Measurements from ENCODE around the gene CDH4. TPM values are rescaled to one million over a fixed set of nuclear protein-coding genes. Genes with fewer than 3 reads are reported as not detected.

Gene CDH4
- polyA plus RNA-seq, 1 experiment: 1.5 TPM

DNA sequence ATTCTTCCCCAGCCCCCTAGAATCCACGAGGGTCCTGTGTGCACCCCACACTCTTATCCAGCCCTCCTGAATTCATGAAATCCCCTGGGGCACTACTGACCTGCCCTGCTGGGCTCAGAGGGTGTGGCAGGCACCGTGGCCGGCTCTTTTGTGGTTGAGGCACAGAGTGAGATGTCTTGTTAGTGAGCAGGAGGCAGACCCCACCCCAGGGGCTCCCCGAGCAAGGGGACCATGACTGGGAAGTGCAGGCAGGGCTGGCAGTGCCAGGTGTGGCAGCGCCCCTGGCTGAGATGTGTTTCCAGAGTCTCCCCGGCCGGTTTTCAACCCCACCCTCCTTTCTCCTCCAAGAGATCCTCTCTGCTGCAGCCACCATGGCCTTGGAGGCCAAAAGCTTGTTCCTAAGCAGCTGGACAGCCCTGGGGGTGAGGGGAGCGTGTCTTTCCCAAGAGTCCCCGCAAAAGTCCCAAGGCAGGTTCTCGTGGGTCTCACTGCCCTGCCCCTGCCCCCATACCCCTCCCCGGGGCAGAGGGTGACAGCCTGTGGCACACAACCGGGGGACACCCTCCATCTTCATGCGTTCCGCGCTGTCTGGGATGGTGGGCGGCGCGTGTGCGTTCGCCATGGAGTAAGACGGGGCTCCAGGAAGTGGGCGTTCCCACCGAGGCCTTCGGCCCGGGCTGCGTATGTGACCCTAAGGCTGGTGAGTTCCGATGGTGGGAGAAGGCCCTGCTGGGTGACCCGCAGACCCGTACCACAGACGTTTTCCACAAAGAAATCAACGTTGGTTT is 604.8 kb downstream of the CDH4 start:
- POLR2A ChIA-PET: no interaction called here
- no peak overlapping the region for H3K4me3 ChIP-seq (ENCODE audit: low read depth, low read length)
- CTCF ChIA-PET: no interaction called here
- no peaks in the 10 kb centered on the region for H3K36me3 ChIP-seq (ENCODE audit: control insufficient read depth, insufficient read depth, low read length)
- no peak for DNase-seq (ENCODE audit: low read depth)
- TF ChIP-seq, protein P1, sequence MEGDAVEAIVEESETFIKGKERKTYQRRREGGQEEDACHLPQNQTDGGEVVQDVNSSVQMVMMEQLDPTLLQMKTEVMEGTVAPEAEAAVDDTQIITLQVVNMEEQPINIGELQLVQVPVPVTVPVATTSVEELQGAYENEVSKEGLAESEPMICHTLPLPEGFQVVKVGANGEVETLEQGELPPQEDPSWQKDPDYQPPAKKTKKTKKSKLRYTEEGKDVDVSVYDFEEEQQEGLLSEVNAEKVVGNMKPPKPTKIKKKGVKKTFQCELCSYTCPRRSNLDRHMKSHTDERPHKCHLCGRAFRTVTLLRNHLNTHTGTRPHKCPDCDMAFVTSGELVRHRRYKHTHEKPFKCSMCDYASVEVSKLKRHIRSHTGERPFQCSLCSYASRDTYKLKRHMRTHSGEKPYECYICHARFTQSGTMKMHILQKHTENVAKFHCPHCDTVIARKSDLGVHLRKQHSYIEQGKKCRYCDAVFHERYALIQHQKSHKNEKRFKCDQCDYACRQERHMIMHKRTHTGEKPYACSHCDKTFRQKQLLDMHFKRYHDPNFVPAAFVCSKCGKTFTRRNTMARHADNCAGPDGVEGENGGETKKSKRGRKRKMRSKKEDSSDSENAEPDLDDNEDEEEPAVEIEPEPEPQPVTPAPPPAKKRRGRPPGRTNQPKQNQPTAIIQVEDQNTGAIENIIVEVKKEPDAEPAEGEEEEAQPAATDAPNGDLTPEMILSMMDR (IDR thresholded peaks at IDR 0.05; ENCODE audit: insufficient read depth, low read depth, low read length): no peak
- no peaks in the 10 kb centered on the region for H3K27me3 ChIP-seq (ENCODE audit: control insufficient read depth, insufficient read depth, low read length)

DNA sequence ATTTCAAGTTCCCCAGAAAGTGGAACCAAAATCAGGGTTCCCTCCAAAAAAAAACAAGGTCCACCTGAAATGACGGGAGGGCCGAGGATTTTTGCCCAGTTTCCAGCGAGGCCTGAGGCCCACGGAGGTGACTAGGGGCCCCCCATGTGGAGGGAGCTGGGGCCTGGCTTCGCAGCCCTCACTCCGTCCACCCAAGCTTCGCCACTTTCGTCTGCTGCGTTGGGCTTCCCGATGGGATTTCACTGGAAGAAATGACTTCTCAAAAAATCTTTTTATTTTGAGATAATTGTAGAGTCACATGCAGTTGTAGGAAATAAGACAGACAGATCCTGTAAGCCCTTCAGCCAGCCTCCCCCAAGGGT is 605.3 kb downstream of the CDH4 start:
- no peaks in the 10 kb centered on the region for H3K36me3 ChIP-seq (ENCODE audit: control insufficient read depth, insufficient read depth, low read length)
- no peak overlapping the region for H3K4me3 ChIP-seq (ENCODE audit: low read depth, low read length)
- ChIA-PET POLR2A (no interaction called here), CTCF (no interaction called here)
- TF ChIP-seq, protein P1 (IDR thresholded peaks at IDR 0.05; ENCODE audit: insufficient read depth, low read depth, low read length): no peak
- no peak for DNase-seq (ENCODE audit: low read depth)
- no peaks in the 10 kb centered on the region for H3K27me3 ChIP-seq (ENCODE audit: control insufficient read depth, insufficient read depth, low read length)

DNA sequence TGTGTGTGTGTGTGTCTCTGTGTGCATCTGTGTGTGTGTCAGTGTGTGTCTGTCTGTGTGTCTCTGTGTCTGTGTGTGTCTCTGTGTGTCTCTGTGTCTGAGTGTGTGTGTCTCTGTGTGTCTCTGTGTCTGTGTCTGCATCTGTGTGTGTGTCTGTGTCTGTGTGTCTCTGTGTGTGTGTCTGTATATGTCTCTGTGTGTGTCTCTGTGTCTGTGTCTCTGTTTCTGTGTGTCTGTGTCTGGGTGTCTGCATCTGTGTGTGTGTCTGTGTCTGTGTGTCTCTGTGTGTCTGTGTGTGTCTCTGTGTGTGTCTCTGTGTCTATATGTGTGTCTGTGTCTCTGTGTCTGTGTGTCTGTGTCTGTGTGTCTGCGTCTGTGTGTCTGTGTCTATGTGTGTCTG is 605.8 kb downstream of the CDH4 start:
- no peak for DNase-seq (ENCODE audit: low read depth)
- ChIA-PET POLR2A (no interaction called here), CTCF (no interaction called here)
- Histone ChIP-seq H3K27me3 (ENCODE audit: control insufficient read depth, insufficient read depth, low read length) (no peaks in the 10 kb centered on the region), H3K36me3 (ENCODE audit: control insufficient read depth, insufficient read depth, low read length) (no peaks in the 10 kb centered on the region), H3K4me3 (ENCODE audit: low read depth, low read length) (no peak overlapping the region)
- TF ChIP-seq, protein P1 (IDR thresholded peaks at IDR 0.05; ENCODE audit: insufficient read depth, low read depth, low read length): no peak

DNA sequence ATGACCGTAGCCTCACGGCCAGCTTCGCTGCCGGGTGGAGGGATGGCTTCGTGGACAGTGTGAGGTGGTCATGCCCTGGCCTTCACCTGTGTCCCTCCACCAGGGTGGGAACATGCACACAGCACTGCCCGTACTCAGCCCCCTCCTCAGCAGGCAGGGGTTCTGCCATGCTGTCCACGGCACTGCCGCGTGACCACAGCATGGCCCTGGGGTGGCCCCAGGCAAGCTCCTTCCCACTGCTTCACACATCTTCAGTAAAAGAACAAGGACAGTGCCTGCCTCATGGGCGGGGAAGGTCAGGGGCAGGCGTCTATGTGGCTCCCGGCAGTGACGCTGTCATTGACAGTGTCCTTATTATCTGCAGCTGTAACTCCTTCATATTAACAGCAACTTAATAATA is 607.7 kb downstream of the CDH4 start:
- DNase-seq (ENCODE audit: low read depth): no peak
- Histone ChIP-seq H3K36me3 (ENCODE audit: control insufficient read depth, insufficient read depth, low read length) (no peaks in the 10 kb centered on the region), H3K27me3 (ENCODE audit: control insufficient read depth, insufficient read depth, low read length) (no peaks in the 10 kb centered on the region), H3K4me3 (ENCODE audit: low read depth, low read length) (no peak overlapping the region)
- CTCF ChIA-PET: no interaction called here
- POLR2A ChIA-PET: no interaction called here
- TF ChIP-seq, protein P1 (IDR thresholded peaks at IDR 0.05; ENCODE audit: insufficient read depth, low read depth, low read length): no peak

DNA sequence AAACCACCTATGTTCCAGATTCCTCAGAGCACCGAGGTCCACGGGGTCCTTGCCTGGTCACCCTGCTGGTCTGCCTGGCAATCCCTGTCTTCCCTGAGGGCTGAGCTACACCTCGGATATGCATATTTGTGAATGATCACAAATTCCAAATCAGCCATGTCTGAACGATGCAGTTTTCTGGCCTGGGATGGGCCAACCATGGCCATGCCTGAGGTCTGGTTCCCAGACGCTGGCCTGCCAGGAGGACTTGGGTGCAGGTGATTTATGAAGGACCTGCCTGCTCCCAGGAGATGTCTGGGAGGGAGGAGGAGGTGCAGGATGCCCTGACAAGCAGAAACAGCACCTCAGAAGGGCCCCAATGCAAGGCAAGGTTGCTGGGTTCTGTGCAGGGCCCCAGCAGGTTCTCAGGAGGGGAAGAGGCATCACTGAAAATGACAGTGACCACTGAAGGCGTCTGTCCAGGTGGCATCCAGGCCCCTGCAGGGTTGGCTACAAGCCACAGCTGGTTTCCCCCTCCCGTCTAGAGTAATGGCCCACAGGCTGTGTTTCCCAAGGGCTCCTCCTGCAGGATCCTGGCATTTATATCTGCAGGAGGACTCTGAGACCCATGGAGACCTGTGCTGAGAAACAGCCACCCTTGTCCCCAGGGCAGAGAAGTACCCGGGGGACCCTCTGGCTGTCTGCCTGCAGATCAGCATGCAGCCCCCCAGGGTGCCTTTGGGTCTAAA is 608.4 kb downstream of the CDH4 start:
- Histone ChIP-seq H3K36me3 (ENCODE audit: control insufficient read depth, insufficient read depth, low read length) (no peaks in the 10 kb centered on the region), H3K4me3 (ENCODE audit: low read depth, low read length) (no peak overlapping the region), H3K27me3 (ENCODE audit: control insufficient read depth, insufficient read depth, low read length) (no peaks in the 10 kb centered on the region)
- CTCF ChIA-PET: no interaction called here
- no peak for DNase-seq (ENCODE audit: low read depth)
- TF ChIP-seq, protein P1 (IDR thresholded peaks at IDR 0.05; ENCODE audit: insufficient read depth, low read depth, low read length): no peak
- POLR2A ChIA-PET: no interaction called here

Data from BJ (cell line).